MCF 10A (cell line): ENCODE data around the gene RAB27B. TPM values are rescaled to one million over a fixed set of nuclear protein-coding genes. Genes with fewer than 3 reads are reported as not detected.

ENCODE experiments used
- BruUV-seq: library from RNA; stranded (reverse); fragments of 400-500 nt; replicated peaks from 2 replicates; lab custom pipeline; 2021; lab: Mats Ljungman, UMichigan
- CTCF ChIA-PET: fragments of 300-600 bp; sonication (Branson Sonifier 250); formaldehyde crosslinking; extraction: SDS; loops from one replicate; lab custom pipeline; 2021; ENCODE audit warnings: antibody characterized with exemption, inconsistent platforms; lab: Yijun Ruan, JAX
- POLR2A ChIA-PET: fragments of 300-600, 350-650 bp; sonication (Branson Sonifier 250); formaldehyde crosslinking; extraction: SDS; loops from one replicate; lab custom pipeline; 2020; ENCODE audit warnings: antibody characterized with exemption, inconsistent platforms; lab: Yijun Ruan, JAX
- DNase-seq: peaks from one replicate; pipeline ENCODE4 v3.0.0-alpha.2; 2018; ENCODE audit not compliant: unreplicated experiment
- H3K27ac Mint-ChIP-seq: one replicate; pipeline ENCODE4 v1.8.0; 2022; ENCODE audit warnings: mild to moderate bottlenecking, low read depth, mixed read lengths; ENCODE audit not compliant: unreplicated experiment
- H3K27me3 Mint-ChIP-seq: one replicate; pipeline ENCODE4 v1.8.0; 2022; ENCODE audit warnings: mixed read lengths; ENCODE audit not compliant: insufficient read depth, unreplicated experiment
- H3K36me3 Mint-ChIP-seq: one replicate; pipeline ENCODE4 v1.8.0; 2022; ENCODE audit warnings: mild to moderate bottlenecking, moderate library complexity, mixed read lengths; ENCODE audit not compliant: insufficient read depth, unreplicated experiment
- H3K4me1 Mint-ChIP-seq: one replicate; pipeline ENCODE4 v1.8.0; 2022; ENCODE audit warnings: mixed read lengths; ENCODE audit not compliant: insufficient read depth, unreplicated experiment
- H3K4me3 Mint-ChIP-seq: one replicate; pipeline ENCODE4 v1.8.0; 2022; ENCODE audit warnings: mild to moderate bottlenecking, moderate library complexity, mixed read lengths; ENCODE audit not compliant: unreplicated experiment
- H3K9me3 Mint-ChIP-seq: one replicate; pipeline ENCODE4 v1.8.0; 2022; ENCODE audit warnings: mixed read lengths; ENCODE audit not compliant: unreplicated experiment
- intact Hi-C: fragments of 100-400 bp; cut with micrococcal nuclease; formaldehyde crosslinking; loops from 2 replicates; pipeline ENCODE4 v1.14.1; 2022
- total RNA-seq: library from RNA; stranded (reverse); gene quantifications from 2 replicates; pipeline ENCODE4 v1.2.3, GENCODE V29; 2022
- TF ChIP-seq, protein P1 (sequence below): fragments of 200-600 bp; IDR thresholded peaks from one replicate; pipeline ENCODE4 v1.8.0; 2022; ENCODE audit warnings: antibody characterized with exemption, mild to moderate bottlenecking; ENCODE audit not compliant: unreplicated experiment

RAB27B gene
- total RNA-seq, 1 experiment from 2014 or later: 32.2 TPM

DNA sequence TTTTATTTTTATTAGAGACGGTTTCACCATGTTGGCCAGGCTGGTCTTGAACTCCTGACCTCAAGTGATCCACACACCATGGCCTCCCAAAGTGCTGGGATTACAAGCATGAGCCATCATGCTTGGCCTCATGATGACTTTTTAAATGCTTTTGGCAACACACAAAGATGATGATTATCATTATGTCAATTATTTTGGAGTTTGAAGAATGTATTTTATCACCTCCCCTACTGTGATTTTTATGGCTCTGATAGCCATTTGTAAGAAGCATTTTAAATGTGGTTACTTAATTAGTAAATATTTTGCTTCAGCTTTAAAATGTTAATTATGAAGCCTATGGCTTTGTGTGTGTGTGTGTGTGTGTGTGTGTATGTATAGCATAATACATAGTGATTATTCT, 45.1 kb upstream of the RAB27B start:
- no TSS peak for BruUV-seq
- H3K27ac Mint-ChIP-seq: no peak overlapping the region
- peaks cover 7% of the 10 kb centered on the region for H3K4me1 Mint-ChIP-seq
- H3K9me3 Mint-ChIP-seq: no peaks in the 10 kb centered on the region
- no peaks in the 10 kb centered on the region for H3K36me3 Mint-ChIP-seq
- intact Hi-C loops: no loop called here
- ChIA-PET CTCF (no interaction called here), POLR2A (interaction anchor here (0.8 kb wide), 1 partner anchor 187 kb away, joined by 5 read pairs; no protein-coding TSS in a partner anchor)
- TF ChIP-seq, protein P1, sequence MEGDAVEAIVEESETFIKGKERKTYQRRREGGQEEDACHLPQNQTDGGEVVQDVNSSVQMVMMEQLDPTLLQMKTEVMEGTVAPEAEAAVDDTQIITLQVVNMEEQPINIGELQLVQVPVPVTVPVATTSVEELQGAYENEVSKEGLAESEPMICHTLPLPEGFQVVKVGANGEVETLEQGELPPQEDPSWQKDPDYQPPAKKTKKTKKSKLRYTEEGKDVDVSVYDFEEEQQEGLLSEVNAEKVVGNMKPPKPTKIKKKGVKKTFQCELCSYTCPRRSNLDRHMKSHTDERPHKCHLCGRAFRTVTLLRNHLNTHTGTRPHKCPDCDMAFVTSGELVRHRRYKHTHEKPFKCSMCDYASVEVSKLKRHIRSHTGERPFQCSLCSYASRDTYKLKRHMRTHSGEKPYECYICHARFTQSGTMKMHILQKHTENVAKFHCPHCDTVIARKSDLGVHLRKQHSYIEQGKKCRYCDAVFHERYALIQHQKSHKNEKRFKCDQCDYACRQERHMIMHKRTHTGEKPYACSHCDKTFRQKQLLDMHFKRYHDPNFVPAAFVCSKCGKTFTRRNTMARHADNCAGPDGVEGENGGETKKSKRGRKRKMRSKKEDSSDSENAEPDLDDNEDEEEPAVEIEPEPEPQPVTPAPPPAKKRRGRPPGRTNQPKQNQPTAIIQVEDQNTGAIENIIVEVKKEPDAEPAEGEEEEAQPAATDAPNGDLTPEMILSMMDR: no peak
- no peak for DNase-seq
- H3K4me3 Mint-ChIP-seq: no peak overlapping the region
- H3K27me3 Mint-ChIP-seq: no peaks in the 10 kb centered on the region

DNA sequence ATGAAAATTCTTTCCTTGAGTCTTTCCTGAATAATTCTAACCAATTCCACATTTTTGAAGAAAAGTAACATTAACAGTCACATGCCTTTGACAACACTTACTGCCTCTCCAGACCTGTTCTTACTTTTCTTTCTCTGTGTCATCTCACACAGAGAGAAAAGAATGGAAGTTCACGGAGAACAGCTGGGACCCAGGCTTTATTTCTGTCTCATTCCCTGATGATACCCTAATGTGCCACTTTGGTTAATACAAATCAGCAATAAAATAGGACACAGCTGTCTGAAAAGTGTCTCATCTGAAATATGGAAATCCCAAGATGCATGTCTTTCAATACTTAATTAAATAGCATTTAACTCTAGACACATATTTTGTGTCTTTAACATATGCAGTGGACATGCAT, 42.1 kb upstream of the RAB27B start:
- no peaks in the 10 kb centered on the region for H3K27me3 Mint-ChIP-seq
- no peaks in the 10 kb centered on the region for H3K36me3 Mint-ChIP-seq
- no peak overlapping the region for H3K27ac Mint-ChIP-seq
- DNase-seq: no peak
- H3K9me3 Mint-ChIP-seq: peaks cover 3% of the 10 kb centered on the region
- BruUV-seq: no TSS peak
- ChIA-PET POLR2A (no interaction called here), CTCF (no interaction called here)
- TF ChIP-seq, protein P1: no peak
- intact Hi-C loops: no loop called here
- H3K4me3 Mint-ChIP-seq: no peak overlapping the region
- no peaks in the 10 kb centered on the region for H3K4me1 Mint-ChIP-seq

DNA sequence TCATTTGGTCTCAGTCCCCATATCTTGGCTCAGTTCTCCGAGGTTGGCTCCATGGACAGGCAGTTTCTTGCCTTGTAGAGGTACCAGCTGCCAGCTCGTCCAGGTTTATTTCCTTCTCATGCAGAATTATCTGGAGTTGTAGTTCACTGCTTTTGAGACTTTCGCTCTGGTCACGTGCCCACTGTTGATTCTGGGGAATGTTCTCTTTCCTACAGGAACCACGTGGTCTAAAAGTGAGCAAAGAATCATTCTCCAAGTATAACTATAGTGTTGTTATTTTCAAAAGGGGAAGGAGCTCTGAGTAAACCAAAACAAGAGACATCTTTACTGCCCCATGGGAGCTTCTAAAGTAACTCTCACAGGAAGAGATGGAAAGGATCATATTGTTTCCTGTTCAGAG, 41.2 kb upstream of the RAB27B start:
- Mint-ChIP-seq H3K9me3 (peaks cover 8% of the 10 kb centered on the region), H3K27ac (no peak overlapping the region), H3K27me3 (no peaks in the 10 kb centered on the region), H3K36me3 (no peaks in the 10 kb centered on the region), H3K4me3 (no peak overlapping the region), H3K4me1 (no peaks in the 10 kb centered on the region)
- ChIA-PET POLR2A (no interaction called here), CTCF (no interaction called here)
- intact Hi-C loops: no loop called here
- TF ChIP-seq, protein P1: no peak
- DNase-seq: no peak
- no TSS peak for BruUV-seq

DNA sequence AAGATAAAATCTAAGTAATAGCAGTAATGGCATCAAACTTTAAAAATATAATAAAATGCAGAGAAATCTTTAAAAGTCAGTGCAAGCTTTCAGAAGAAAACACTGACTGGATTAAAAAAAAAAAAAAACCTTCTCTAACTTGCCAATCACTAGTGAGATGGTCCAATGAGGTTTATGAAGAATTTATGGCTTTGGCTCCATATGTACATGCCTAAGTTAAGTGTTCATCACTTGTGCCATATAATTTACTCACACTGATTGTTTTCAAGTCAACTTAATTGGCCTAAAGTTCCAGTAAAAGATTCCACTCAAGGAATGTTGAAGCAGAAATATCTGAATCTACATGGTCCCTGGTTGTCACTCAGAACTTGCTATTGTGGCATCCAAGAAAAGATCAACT, 40.7 kb upstream of the RAB27B start:
- Mint-ChIP-seq H3K27me3 (no peaks in the 10 kb centered on the region), H3K36me3 (no peaks in the 10 kb centered on the region), H3K27ac (no peak overlapping the region), H3K9me3 (peaks cover 8% of the 10 kb centered on the region), H3K4me1 (no peaks in the 10 kb centered on the region), H3K4me3 (no peak overlapping the region)
- TF ChIP-seq, protein P1: no peak
- intact Hi-C loops: no loop called here
- POLR2A ChIA-PET: no interaction called here
- CTCF ChIA-PET: no interaction called here
- no peak for DNase-seq
- BruUV-seq: no TSS peak
